ENCODE measurements around the gene UMODL1.

UMODL1 gene

GRCh38 chr21:42130441-42130840 is 59.3 kb downstream of the UMODL1 start:
- TF ChIP-seq CTCF (IDR thresholded peaks at IDR 0.05; ENCODE audit: extremely low read depth, insufficient read depth, missing control alignments), result no peak
- no peak for DNase-seq (ENCODE audit: low spot score)
- in situ Hi-C loops (cut with MboI; ENCODE audit: low pct_unique_long_range_greater_than_20kb, low sequenced_read_pairs, unreplicated experiment), result no loop called here

GRCh38 chr21:42132183-42132582 is 61.1 kb downstream of the UMODL1 start:
- no peak for TF ChIP-seq CTCF (IDR thresholded peaks at IDR 0.05; ENCODE audit: extremely low read depth, insufficient read depth, missing control alignments)
- in situ Hi-C loops (cut with MboI; ENCODE audit: low pct_unique_long_range_greater_than_20kb, low sequenced_read_pairs, unreplicated experiment), result no loop called here
- no peak for DNase-seq (ENCODE audit: low spot score)

- DNase-seq (ENCODE audit: low spot score), result no peak
- no peak for TF ChIP-seq CTCF (IDR thresholded peaks at IDR 0.05; ENCODE audit: extremely low read depth, insufficient read depth, missing control alignments)
- in situ Hi-C loops (cut with MboI; ENCODE audit: low pct_unique_long_range_greater_than_20kb, low sequenced_read_pairs, unreplicated experiment), result no loop called here
Observed at GRCh38 chr21:42133131-42133530, 62.0 kb downstream of the UMODL1 start.

- no peak for TF ChIP-seq CTCF (IDR thresholded peaks at IDR 0.05; ENCODE audit: extremely low read depth, insufficient read depth, missing control alignments)
- in situ Hi-C loops (cut with MboI; ENCODE audit: low pct_unique_long_range_greater_than_20kb, low sequenced_read_pairs, unreplicated experiment), result no loop called here
Observed at GRCh38 chr21:42135386-42136052, 64.4 kb downstream of the UMODL1 start.

GRCh38 chr21:42137191-42137904 is 66.2 kb downstream of the UMODL1 start:
- no peak for TF ChIP-seq CTCF (IDR thresholded peaks at IDR 0.05; ENCODE audit: extremely low read depth, insufficient read depth, missing control alignments)
- DNase-seq (ENCODE audit: low spot score), result no peak
- in situ Hi-C loops (cut with MboI; ENCODE audit: low pct_unique_long_range_greater_than_20kb, low sequenced_read_pairs, unreplicated experiment), result no loop called here

More at GRCh38 chr21:42135386-42136052, 64.4 kb downstream of the UMODL1 start:
- DNase-seq (ENCODE audit: low spot score), result no peak

GRCh38 chr21:42140196-42140934 is 69.2 kb downstream of the UMODL1 start:
- no peak for TF ChIP-seq CTCF (IDR thresholded peaks at IDR 0.05; ENCODE audit: extremely low read depth, insufficient read depth, missing control alignments)
- DNase-seq (ENCODE audit: low spot score), result no peak
- in situ Hi-C loops (cut with MboI; ENCODE audit: low pct_unique_long_range_greater_than_20kb, low sequenced_read_pairs, unreplicated experiment), result no loop called here
